Gastrocnemius medialis (tissue), 4 donors: ENCODE data around the gene ARL6IP6.

Source experiments
- CTCF ChIP-seq, 5 experiments: fragments of 450-650 bp in 3 of 5; fragments of 200-600 bp in 2 of 5; sonication (generic) in 2 of 5; IDR thresholded peaks in 4 of 5; conservative IDR thresholded peaks in 1 of 5; 1 replicate in 4 of 5; 2 replicates in 1 of 5; pipeline ENCODE4 v1.5.1; 2016 to 2019; ENCODE audit warnings: antibody characterized with exemption in 5 of 5, mild to moderate bottlenecking in 3 of 5, moderate library complexity in 3 of 5
- POLR2A ChIP-seq, 2 donors: fragments of 450-650 bp; IDR thresholded peaks; one replicate each; pipeline ENCODE4 v1.6.1; 2017; ENCODE audit warnings: antibody characterized with exemption in 2 of 2, mild to moderate bottlenecking in 2 of 2, moderate library complexity in 2 of 2

- TF ChIP-seq CTCF (IDR thresholded peaks at IDR 0.05 in 4 of 5, conservative IDR thresholded peaks at IDR 0.05 in 1 of 5) (peak in 1 of 5 experiments; percentile 19), POLR2A (IDR thresholded peaks at IDR 0.05) (peak; percentile 79 to 83)
Observed at GRCh38 chr2:152717228-152718075, 968 bp upstream of the ARL6IP6 start, which contains the start of gene PRPF40A.
